WERI-Rb-1 (cell line): ENCODE measurements around the gene PELI3.
A peak's percentile ranks its signal among the peaks of the same experiment; 100 is the strongest.

Source experiments
- DNase-seq: peaks from one replicate; pipeline ENCODE4 v3.0.0-alpha.2; 2020
- H3K27ac ChIP-seq: fragments of 250-450 bp; sonication (Bioruptor Pico); 2 replicates; pipeline ENCODE4 v1.5.1; 2020; ENCODE audit warnings: mild to moderate bottlenecking, moderate library complexity
- H3K27me3 ChIP-seq: fragments of 250-450 bp; sonication (Bioruptor Pico); 2 replicates; pipeline ENCODE4 v1.5.1; 2021; ENCODE audit warnings: mild to moderate bottlenecking, low read depth, moderate library complexity; ENCODE audit not compliant: insufficient read depth, severe bottlenecking
- H3K36me3 ChIP-seq: fragments of 250-450 bp; sonication (Bioruptor Pico); 2 replicates; pipeline ENCODE4 v1.5.1; 2020; ENCODE audit warnings: mild to moderate bottlenecking, moderate library complexity
- H3K4me3 ChIP-seq: 2 replicates; pipeline ENCODE4 v1.5.1; 2011; ENCODE audit warnings: low read depth, mild to moderate bottlenecking, control low read depth, low read length
- H3K9me3 ChIP-seq: fragments of 250-450 bp; sonication (Bioruptor Pico); 2 replicates; pipeline ENCODE4 v1.5.1; 2021; ENCODE audit warnings: mild to moderate bottlenecking, moderate library complexity; ENCODE audit not compliant: severe bottlenecking
- CTCF ChIP-seq: IDR thresholded peaks from 2 replicates; pipeline ENCODE4 v1.5.1; 2011; ENCODE audit warnings: low read depth, mild to moderate bottlenecking, control low read depth, inconsistent platforms, low read length

PELI3 gene

GRCh38 chr11:66491315-66491935 is 24.7 kb downstream of the PELI3 start:
- H3K27me3 ChIP-seq, result no peaks in the 10 kb centered on the region
- DNase-seq, result peak; percentile 50
- peak overlapping the region; percentile 84 for H3K27ac ChIP-seq
- no peaks in the 10 kb centered on the region for H3K9me3 ChIP-seq
- peaks cover 67% of the 10 kb centered on the region for H3K36me3 ChIP-seq
- no peak overlapping the region for H3K4me3 ChIP-seq
- peak; percentile 73 for TF ChIP-seq CTCF

- peak; percentile 92 for DNase-seq
- peak overlapping the region; percentile 84 for H3K27ac ChIP-seq
- no peak overlapping the region for H3K4me3 ChIP-seq
- no peaks in the 10 kb centered on the region for H3K9me3 ChIP-seq
- TF ChIP-seq CTCF, result no peak
- H3K36me3 ChIP-seq, result peaks cover 72% of the 10 kb centered on the region
- H3K27me3 ChIP-seq, result no peaks in the 10 kb centered on the region
These were observed 25.6 kb downstream of the PELI3 start for GRCh38 chr11:66492161-66492865.

GRCh38 chr11:66493130-66493529 is 26.4 kb downstream of the PELI3 start:
- Histone ChIP-seq H3K27ac (peak overlapping the region; percentile 64), H3K36me3 (peaks cover 70% of the 10 kb centered on the region)

GRCh38 chr11:66494458-66494857 is 27.8 kb downstream of the PELI3 start:
- Histone ChIP-seq H3K27ac (no peak overlapping the region), H3K4me3 (no peak overlapping the region), H3K27me3 (no peaks in the 10 kb centered on the region), H3K36me3 (peaks cover 69% of the 10 kb centered on the region), H3K9me3 (no peaks in the 10 kb centered on the region)
- no peak for DNase-seq
- no peak for TF ChIP-seq CTCF

More at GRCh38 chr11:66493130-66493529, 26.4 kb downstream of the PELI3 start:
- Histone ChIP-seq H3K4me3 (no peak overlapping the region), H3K27me3 (no peaks in the 10 kb centered on the region), H3K9me3 (no peaks in the 10 kb centered on the region)
- no peak for TF ChIP-seq CTCF
- no peak for DNase-seq

GRCh38 chr11:66494935-66495334 is 28.2 kb downstream of the PELI3 start:
- peaks cover 71% of the 10 kb centered on the region for H3K36me3 ChIP-seq

More at GRCh38 chr11:66494935-66495334, 28.2 kb downstream of the PELI3 start:
- Histone ChIP-seq H3K9me3 (no peaks in the 10 kb centered on the region), H3K27ac (no peak overlapping the region), H3K4me3 (no peak overlapping the region), H3K27me3 (no peaks in the 10 kb centered on the region)
- TF ChIP-seq CTCF, result peak; percentile 32; the same call in 1 of the 2 replicates
- DNase-seq, result peak; percentile 43
